ENCODE results near the gene DKKL1. TPM values are rescaled to one million over a fixed set of nuclear protein-coding genes. Genes with fewer than 3 reads are reported as not detected.

DKKL1 gene
- total and polyA plus RNA-seq, 7 donors: 0.17 to 3.6 (median 1.9) TPM; not detected in 3

DNA sequence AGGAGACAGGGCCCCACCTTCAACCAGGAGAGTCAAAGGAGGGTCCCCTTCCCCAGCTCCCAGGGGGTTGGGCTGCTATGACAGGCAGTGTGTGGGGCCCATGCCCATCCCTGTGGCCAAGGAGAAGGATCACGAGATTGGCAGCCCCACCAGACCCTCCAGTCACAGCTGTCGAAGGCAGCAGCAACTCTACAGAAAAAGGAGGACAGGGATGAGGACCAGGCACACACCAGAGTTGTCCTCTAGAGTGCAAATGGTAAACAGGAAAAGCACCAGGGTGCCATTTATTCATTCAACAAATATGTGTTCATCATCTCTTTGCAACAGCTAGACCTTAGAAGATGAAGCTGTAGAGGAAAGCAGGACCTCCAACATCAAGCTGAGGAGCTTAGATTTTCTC lies 55.5 kb downstream of the DKKL1 start:
- no peaks in the 10 kb centered on the region for H3K36me3 ChIP-seq
- H3K4me1 ChIP-seq: peaks cover 0 to 29% (median 27%) of the 10 kb centered on the region in 4 donors
- intact Hi-C loops (cut with DNase I): no loop called here
- TF ChIP-seq, protein P1, sequence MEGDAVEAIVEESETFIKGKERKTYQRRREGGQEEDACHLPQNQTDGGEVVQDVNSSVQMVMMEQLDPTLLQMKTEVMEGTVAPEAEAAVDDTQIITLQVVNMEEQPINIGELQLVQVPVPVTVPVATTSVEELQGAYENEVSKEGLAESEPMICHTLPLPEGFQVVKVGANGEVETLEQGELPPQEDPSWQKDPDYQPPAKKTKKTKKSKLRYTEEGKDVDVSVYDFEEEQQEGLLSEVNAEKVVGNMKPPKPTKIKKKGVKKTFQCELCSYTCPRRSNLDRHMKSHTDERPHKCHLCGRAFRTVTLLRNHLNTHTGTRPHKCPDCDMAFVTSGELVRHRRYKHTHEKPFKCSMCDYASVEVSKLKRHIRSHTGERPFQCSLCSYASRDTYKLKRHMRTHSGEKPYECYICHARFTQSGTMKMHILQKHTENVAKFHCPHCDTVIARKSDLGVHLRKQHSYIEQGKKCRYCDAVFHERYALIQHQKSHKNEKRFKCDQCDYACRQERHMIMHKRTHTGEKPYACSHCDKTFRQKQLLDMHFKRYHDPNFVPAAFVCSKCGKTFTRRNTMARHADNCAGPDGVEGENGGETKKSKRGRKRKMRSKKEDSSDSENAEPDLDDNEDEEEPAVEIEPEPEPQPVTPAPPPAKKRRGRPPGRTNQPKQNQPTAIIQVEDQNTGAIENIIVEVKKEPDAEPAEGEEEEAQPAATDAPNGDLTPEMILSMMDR (IDR thresholded peaks at IDR 0.05): no peak
- TF ChIP-seq POLR2AphosphoS5 (IDR thresholded peaks at IDR 0.05) (no peak), POLR2A (IDR thresholded peaks at IDR 0.05) (no peak), EP300 (IDR thresholded peaks at IDR 0.05) (no peak)
- H3K4me3 ChIP-seq: no peak overlapping the region
- peaks cover 39 to 92% (median 85%) of the 10 kb centered on the region in 3 donors for H3K27me3 ChIP-seq
- no peaks in the 10 kb centered on the region for H3K9me3 ChIP-seq
- no peak overlapping the region for H3K27ac ChIP-seq
- 62 to 86% methylated on average over 2 of the region's 2 CpGs for WGBS, 2 donors
- DNase-seq: no peak

- Histone ChIP-seq H3K36me3 (no peaks in the 10 kb centered on the region), H3K9me3 (no peaks in the 10 kb centered on the region), H3K27me3 (peaks cover 44 to 99% (median 90%) of the 10 kb centered on the region in 3 donors), H3K27ac (no peak overlapping the region), H3K4me3 (no peak overlapping the region), H3K4me1 (peaks cover 0 to 29% (median 27%) of the 10 kb centered on the region in 4 donors)
- DNase-seq: no peak
- TF ChIP-seq, protein P1 (IDR thresholded peaks at IDR 0.05): no peak
- TF ChIP-seq POLR2A (IDR thresholded peaks at IDR 0.05) (no peak), EP300 (IDR thresholded peaks at IDR 0.05) (no peak), POLR2AphosphoS5 (IDR thresholded peaks at IDR 0.05) (no peak)
- intact Hi-C loops (cut with DNase I): no loop called here
- WGBS, 2 donors: 63 to 82% methylated on average over 2 of the region's 2 CpGs
Measured at GRCh38 chr19:49420227-49420626, 56.5 kb downstream of the DKKL1 start.

DNA sequence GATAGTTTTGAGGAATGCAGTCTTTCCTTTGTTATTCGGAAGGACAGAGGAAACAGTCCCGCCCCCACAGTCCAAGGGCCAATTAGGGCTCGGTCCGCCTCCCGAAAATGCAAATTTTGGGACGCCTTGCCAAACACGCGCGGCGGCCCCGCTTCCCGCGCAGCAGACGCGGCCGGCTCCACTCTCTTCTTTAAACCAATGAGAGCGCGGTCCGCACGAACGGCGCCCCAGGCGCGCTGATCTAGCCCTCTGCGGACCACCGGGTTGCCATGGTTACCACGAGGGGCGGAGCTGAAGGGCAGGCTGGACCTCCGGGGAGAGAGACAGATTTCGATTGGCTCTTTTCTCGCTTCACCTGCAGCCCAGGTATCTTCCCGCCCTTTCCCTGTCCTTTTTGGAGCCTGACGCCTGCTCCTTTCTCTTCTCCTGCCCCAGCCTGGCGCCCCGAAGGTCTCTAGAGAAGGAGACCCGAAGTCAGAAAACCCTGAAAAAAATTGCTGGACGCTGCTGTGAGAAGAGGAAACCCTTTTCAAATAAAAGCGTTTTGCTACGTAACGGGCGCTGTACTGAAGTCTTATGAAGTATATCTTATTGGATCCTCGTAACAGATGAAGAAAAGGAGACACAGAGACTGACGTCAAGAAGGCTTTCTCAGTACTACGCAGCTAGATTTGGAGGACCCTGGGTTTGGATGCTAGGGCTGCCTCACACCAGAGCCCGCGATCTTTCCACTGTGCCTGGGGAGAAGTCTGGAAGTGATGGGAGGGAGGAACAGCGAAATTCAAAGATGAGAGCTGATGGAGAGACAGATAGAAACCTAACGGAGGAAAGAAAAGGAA lies 57.6 kb downstream of the DKKL1 start:
- WGBS, 2 donors: 10% methylated on average over 48 of the region's 48 CpGs
- Histone ChIP-seq H3K36me3 (no peaks in the 10 kb centered on the region), H3K27ac (no peak overlapping the region), H3K9me3 (no peaks in the 10 kb centered on the region), H3K4me1 (peaks cover 0 to 29% (median 27%) of the 10 kb centered on the region in 4 donors), H3K27me3 (peaks cover 53 to 100% (median 95%) of the 10 kb centered on the region in 3 donors), H3K4me3 (no peak overlapping the region)
- no peak for TF ChIP-seq POLR2A (IDR thresholded peaks at IDR 0.05)
- TF ChIP-seq POLR2AphosphoS5 (IDR thresholded peaks at IDR 0.05): no peak
- no peak for TF ChIP-seq EP300 (IDR thresholded peaks at IDR 0.05)
- TF ChIP-seq, protein P1 (IDR thresholded peaks at IDR 0.05): no peak
- no peak for DNase-seq
- intact Hi-C loops (cut with DNase I): no loop called here

DNA sequence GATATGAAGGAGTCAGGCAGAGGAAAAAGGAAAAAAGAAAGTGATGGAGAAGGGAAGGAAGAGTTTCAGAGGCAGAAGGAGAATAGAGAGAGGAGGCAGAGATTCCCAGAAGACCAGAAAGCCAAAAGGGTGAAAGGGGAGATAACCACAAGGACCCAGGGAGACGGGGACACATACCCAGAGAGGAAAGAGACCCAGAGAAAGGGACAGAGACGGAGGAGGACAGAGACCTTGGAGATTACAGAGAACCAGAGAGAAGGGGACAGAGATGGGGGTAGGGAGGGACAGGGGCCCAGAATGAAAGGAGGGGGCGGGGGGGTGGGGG lies 58.2 kb downstream of the DKKL1 start:
- H3K27me3 ChIP-seq: peaks cover 59 to 100% (median 97%) of the 10 kb centered on the region in 3 donors
- DNase-seq: no peak
- intact Hi-C loops (cut with DNase I): no loop called here
- WGBS, 2 donors: 25 to 34% methylated on average over 3 of the region's 3 CpGs
- H3K36me3 ChIP-seq: no peaks in the 10 kb centered on the region
- no peak overlapping the region for H3K27ac ChIP-seq
- peaks cover 0 to 29% (median 27%) of the 10 kb centered on the region in 4 donors for H3K4me1 ChIP-seq
- no peaks in the 10 kb centered on the region for H3K9me3 ChIP-seq
- H3K4me3 ChIP-seq: no peak overlapping the region
- no peak for TF ChIP-seq EP300 (IDR thresholded peaks at IDR 0.05)
- no peak for TF ChIP-seq POLR2AphosphoS5 (IDR thresholded peaks at IDR 0.05)
- TF ChIP-seq, protein P1 (IDR thresholded peaks at IDR 0.05): no peak
- no peak for TF ChIP-seq POLR2A (IDR thresholded peaks at IDR 0.05)
